Heart left ventricle (tissue), 13 donors: Measurements from ENCODE around the gene DYNLRB2.

Source experiments
- POLR2A ChIP-seq, 2 donors: fragments of 450-650 bp; IDR thresholded peaks; one replicate each; pipeline ENCODE4 v1.6.1; 2017; ENCODE audit warnings: antibody characterized with exemption in 2 of 2, mild to moderate bottlenecking in 2 of 2, moderate library complexity in 2 of 2
- TF ChIP-seq, protein P1 (sequence below), 12 donors: fragments of 200-600 bp; sonication (generic) in 4 of 12; IDR thresholded peaks; one replicate each; pipeline versions ENCODE4 v1.5.0 to v1.8.0; 2018 to 2022; ENCODE audit warnings: antibody characterized with exemption in 12 of 12, mild to moderate bottlenecking in 5 of 12
- donor health status: ischemic (EF 13 %, LVEDD 7.1; RV severe dilation, severe dysfunction).
- donor health status: DM: no; HTN: yes; CAD: no.
- donor health status: DM: no; HTN: no; CAD: no.
- donor health status: ischemic (EF 25% LVEDD 6.9; RV normal size, moderate dysfunction).
- donor health status: ischemic (EF 25% LVEDD 5.7; RV mildly dilated, moderate dysfunction).
- donor health status: ischemic (EF 35%, LVEDD 5.7; RV mildly dilated, moderate dysfunction).
- donor health status: nonischemic (EF 11% LVEDD 7.7; RV severe dilation, severe dysfunction).
- donor health status: DM: yes; HTN: yes; CAD: no.
- donor health status: PGD.
- donor health status: ischemic (EF 29% LVEDD 5.4; RV normal size, mild dysfunction).
- donor health status: nonischemic (EF 23%, LVEDD 6.1; RV moderate dilation, normal function).

DNA sequence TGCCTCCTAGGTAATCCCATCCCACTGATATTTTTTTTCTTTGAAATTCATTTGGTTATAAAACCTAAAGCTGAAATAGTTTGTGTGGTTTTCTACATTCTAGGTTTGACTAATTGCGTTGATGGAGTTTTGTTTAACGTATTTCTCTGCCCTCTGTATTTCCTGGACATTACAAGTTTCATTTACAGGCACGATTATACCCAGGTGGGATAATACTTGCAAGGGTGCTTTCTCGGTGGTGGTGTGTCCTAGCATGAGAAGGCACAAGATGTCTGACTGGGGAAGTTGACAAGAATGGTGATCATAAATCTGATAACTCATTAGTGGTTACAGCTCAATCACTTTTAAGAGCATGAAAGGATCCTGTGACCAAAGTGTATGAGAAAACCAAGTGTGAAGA is 45.0 kb downstream of the DYNLRB2 start:
- TF ChIP-seq, protein P1, sequence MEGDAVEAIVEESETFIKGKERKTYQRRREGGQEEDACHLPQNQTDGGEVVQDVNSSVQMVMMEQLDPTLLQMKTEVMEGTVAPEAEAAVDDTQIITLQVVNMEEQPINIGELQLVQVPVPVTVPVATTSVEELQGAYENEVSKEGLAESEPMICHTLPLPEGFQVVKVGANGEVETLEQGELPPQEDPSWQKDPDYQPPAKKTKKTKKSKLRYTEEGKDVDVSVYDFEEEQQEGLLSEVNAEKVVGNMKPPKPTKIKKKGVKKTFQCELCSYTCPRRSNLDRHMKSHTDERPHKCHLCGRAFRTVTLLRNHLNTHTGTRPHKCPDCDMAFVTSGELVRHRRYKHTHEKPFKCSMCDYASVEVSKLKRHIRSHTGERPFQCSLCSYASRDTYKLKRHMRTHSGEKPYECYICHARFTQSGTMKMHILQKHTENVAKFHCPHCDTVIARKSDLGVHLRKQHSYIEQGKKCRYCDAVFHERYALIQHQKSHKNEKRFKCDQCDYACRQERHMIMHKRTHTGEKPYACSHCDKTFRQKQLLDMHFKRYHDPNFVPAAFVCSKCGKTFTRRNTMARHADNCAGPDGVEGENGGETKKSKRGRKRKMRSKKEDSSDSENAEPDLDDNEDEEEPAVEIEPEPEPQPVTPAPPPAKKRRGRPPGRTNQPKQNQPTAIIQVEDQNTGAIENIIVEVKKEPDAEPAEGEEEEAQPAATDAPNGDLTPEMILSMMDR (IDR thresholded peaks at IDR 0.05): no peak
- no peak for TF ChIP-seq POLR2A (IDR thresholded peaks at IDR 0.05)
